Measurements from ENCODE around the gene NUP37. TPM values are rescaled to one million over a fixed set of nuclear protein-coding genes. Genes with fewer than 3 reads are reported as not detected.

NUP37 gene
- total RNA-seq, 1 donor from 2014 or later: 141 TPM

- Mint-ChIP-seq H3K27me3 (ENCODE audit: insufficient read depth, low read depth) (no peaks in the 10 kb centered on the region), H3K36me3 (peaks cover 3% of the 10 kb centered on the region)
- H3K9me3 ChIP-seq (ENCODE audit: low read depth): no peaks in the 10 kb centered on the region
Measured at GRCh38 chr12:102043928-102044327, 76.0 kb downstream of the NUP37 start.

GRCh38 chr12:102033991-102034745 is 85.7 kb downstream of the NUP37 start:
- Histone ChIP-seq H3K27ac (no peak overlapping the region), H3K9me3 (ENCODE audit: low read depth) (no peaks in the 10 kb centered on the region), H3K27me3 (no peaks in the 10 kb centered on the region), H3K4me2 (no peak overlapping the region), H2AFZ (replicated peaks) (no peak overlapping the region), H3K4me3 (no peak overlapping the region), H3F3A (ENCODE audit: low read depth) (no peaks in the 10 kb centered on the region), H4K20me1 (ENCODE audit: low read depth) (no peaks in the 10 kb centered on the region), H3K36me3 (no peaks in the 10 kb centered on the region), H3K4me1 (no peaks in the 10 kb centered on the region), H3K79me2 (ENCODE audit: low read depth) (no peaks in the 10 kb centered on the region), H3K9ac (no peak overlapping the region)
- Mint-ChIP-seq H3K9me3 (no peaks in the 10 kb centered on the region), H3K27me3 (ENCODE audit: insufficient read depth, low read depth) (no peaks in the 10 kb centered on the region), H3K4me3 (no peak overlapping the region), H3K27ac (no peak overlapping the region), H3K36me3 (peaks cover 2% of the 10 kb centered on the region), H3K4me1 (no peaks in the 10 kb centered on the region)
- no peak for DNase-seq (ENCODE audit: low spot score)
- TF ChIP-seq EZH2phosphoT487 (IDR thresholded peaks at IDR 0.05) (no peak), CTCF (IDR thresholded peaks at IDR 0.05) (no peak), EZH2 (IDR thresholded peaks at IDR 0.05) (no peak)

More at GRCh38 chr12:102043928-102044327, 76.0 kb downstream of the NUP37 start:
- no peaks in the 10 kb centered on the region for H3F3A ChIP-seq (ENCODE audit: low read depth)
- H3K27ac ChIP-seq: no peak overlapping the region
- no peak overlapping the region for H3K27ac Mint-ChIP-seq
- no peaks in the 10 kb centered on the region for H3K4me1 ChIP-seq
- no peaks in the 10 kb centered on the region for H3K4me1 Mint-ChIP-seq
- no peaks in the 10 kb centered on the region for H3K9me3 Mint-ChIP-seq
- H4K20me1 ChIP-seq (ENCODE audit: low read depth): no peaks in the 10 kb centered on the region
- no peaks in the 10 kb centered on the region for H3K79me2 ChIP-seq (ENCODE audit: low read depth)
- H3K9ac ChIP-seq: no peak overlapping the region
- H3K36me3 ChIP-seq: no peaks in the 10 kb centered on the region
- H3K4me2 ChIP-seq: no peak overlapping the region
- H2AFZ ChIP-seq (replicated peaks): no peak overlapping the region
- H3K4me3 ChIP-seq: no peak overlapping the region
- H3K4me3 Mint-ChIP-seq: no peak overlapping the region
- H3K27me3 ChIP-seq: no peaks in the 10 kb centered on the region
- TF ChIP-seq EZH2 (IDR thresholded peaks at IDR 0.05) (no peak), CTCF (IDR thresholded peaks at IDR 0.05) (no peak), EZH2phosphoT487 (IDR thresholded peaks at IDR 0.05) (no peak)
- DNase-seq (ENCODE audit: low spot score): no peak

DNA sequence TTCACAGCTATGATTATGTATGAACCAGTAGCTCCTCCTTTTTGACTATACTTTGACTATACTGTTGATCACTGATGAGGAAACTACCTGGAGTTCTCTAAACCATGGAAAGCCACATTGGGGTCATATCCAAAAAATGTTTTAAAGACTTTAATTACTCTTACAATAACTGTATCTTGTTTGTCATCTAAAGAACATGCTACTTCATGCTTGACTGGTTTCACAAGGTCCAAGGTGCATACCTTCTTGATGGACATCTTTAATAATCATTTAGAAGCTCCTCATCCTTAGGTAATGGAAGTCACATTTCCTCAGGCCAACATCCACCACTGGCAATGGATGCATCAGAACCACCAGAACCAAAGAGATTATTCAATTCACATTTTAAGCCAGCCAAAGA is 88.1 kb downstream of the NUP37 start:
- H3K4me2 ChIP-seq: no peak overlapping the region
- H3K36me3 ChIP-seq: no peaks in the 10 kb centered on the region
- no peaks in the 10 kb centered on the region for H3F3A ChIP-seq (ENCODE audit: low read depth)
- no peaks in the 10 kb centered on the region for H3K27me3 Mint-ChIP-seq (ENCODE audit: insufficient read depth, low read depth)
- H3K9me3 ChIP-seq (ENCODE audit: low read depth): no peaks in the 10 kb centered on the region
- no peak overlapping the region for H3K27ac Mint-ChIP-seq
- H3K4me1 Mint-ChIP-seq: no peaks in the 10 kb centered on the region
- no peak overlapping the region for H3K9ac ChIP-seq
- no peaks in the 10 kb centered on the region for H3K9me3 Mint-ChIP-seq
- H3K79me2 ChIP-seq (ENCODE audit: low read depth): no peaks in the 10 kb centered on the region
- no peak overlapping the region for H3K4me3 Mint-ChIP-seq
- no peaks in the 10 kb centered on the region for H4K20me1 ChIP-seq (ENCODE audit: low read depth)
- no peaks in the 10 kb centered on the region for H3K27me3 ChIP-seq
- DNase-seq (ENCODE audit: low spot score): no peak
- H3K27ac ChIP-seq: no peak overlapping the region
- H3K4me1 ChIP-seq: no peaks in the 10 kb centered on the region
- no peak overlapping the region for H2AFZ ChIP-seq (replicated peaks)
- peaks cover 2% of the 10 kb centered on the region for H3K36me3 Mint-ChIP-seq
- H3K4me3 ChIP-seq: no peak overlapping the region
- no peak for TF ChIP-seq EZH2phosphoT487 (IDR thresholded peaks at IDR 0.05)
- TF ChIP-seq CTCF (IDR thresholded peaks at IDR 0.05): no peak
- no peak for TF ChIP-seq EZH2 (IDR thresholded peaks at IDR 0.05)

All from neural progenitor cell (in vitro differentiated cells).